Measurements from ENCODE around the gene STAP2.

Gene STAP2

DNA sequence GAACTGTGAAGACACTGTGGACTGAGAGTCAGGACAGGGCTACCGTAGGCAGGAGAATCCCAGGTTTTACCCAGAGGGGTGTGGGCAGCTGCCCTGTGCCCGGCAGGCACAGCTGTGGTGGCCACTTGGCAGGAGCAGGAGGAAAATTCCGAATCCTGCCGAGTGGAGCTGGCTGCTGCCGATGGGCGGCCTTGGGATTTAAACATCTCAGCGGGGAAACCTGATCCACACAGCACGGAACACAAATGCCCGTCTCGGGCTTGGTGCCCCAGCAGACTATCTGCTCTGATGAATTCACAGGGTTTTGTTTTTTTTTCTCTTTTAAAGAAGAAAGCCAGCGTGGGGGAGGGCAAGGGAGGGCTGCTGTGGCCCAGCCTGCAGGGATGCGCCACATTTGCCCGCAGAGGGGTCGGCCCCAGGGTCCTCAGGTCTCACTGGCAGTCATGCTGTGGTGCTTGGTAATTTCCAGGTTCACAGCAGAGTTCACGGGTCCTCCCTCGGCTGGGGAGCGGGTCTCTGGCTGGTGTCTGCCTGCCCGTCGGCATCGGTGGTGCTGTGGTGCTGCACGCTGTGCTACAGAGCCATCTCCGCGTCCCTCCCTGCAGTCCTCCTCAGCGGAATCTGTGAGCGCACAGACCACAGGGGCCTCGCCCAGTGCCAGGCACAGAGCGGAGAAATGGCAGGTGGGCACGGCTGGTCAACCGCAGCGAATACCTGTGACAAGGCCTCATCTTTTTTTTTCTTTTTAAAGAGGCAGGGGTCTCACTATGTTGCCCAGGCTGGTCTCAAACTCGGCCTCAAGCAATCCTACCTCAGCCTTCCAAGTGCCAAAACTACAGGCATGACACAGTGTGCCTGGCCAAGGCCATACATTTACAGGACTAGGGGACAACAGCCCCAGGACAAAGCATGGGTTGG lies 32.9 kb upstream of the STAP2 start:
- H3K27ac ChIP-seq, result peak overlapping the region; percentile 98
- DNase-seq (ENCODE audit: low read depth, low spot score), result no peak

DNA sequence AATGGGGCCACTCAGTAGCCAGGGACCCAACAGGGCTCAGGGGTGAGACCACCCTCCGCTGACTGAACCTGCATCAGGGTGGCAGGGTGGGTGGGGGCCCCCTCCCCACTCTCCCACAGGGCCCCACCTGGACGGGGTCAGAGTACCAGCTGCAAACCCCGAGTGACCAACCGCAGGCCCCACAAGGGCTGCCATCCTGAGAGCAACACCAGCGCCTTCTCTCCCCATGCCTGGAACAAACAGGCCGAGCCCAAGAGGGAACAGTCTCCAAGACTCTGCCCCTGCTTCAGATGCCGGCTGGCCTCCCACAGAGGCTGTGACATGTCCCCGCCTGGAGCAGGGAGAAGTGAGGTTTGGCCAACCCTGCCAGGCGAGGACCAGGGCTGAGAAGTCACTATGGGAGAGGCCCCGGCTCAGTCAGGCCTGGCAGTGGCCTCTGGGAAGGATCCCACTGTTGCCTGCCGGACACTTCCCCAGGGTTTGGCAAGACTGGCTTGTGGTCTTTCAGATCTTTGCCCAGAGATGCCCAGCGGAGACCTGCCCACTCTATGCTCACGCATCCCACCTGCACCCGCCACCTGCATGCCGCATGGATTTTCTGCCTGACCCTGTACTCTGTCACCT lies 31.9 kb upstream of the STAP2 start:
- no peak for DNase-seq (ENCODE audit: low read depth, low spot score)
- peak overlapping the region; percentile 98 for H3K27ac ChIP-seq

DNA sequence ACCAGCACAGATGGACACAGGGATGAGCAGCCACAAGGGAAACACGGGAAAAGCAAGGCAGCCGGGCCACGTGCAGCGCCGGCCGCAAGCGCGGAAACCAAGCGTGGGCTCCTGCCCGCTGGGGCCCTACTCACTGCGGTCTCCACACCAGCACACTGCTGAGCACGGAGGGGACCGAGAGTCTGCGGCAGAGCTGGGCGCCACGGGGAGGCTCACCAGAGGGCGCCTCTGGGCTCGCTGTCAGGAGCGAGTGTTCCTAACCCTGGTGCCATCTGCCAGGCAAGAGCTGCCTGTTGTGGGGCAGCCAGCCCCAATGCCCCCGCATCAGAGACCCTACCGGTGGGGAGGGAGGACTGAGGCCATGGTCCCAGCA lies 31.2 kb upstream of the STAP2 start:
- H3K27ac ChIP-seq, result peak overlapping the region; percentile 98
- DNase-seq (ENCODE audit: low read depth, low spot score), result no peak

DNA sequence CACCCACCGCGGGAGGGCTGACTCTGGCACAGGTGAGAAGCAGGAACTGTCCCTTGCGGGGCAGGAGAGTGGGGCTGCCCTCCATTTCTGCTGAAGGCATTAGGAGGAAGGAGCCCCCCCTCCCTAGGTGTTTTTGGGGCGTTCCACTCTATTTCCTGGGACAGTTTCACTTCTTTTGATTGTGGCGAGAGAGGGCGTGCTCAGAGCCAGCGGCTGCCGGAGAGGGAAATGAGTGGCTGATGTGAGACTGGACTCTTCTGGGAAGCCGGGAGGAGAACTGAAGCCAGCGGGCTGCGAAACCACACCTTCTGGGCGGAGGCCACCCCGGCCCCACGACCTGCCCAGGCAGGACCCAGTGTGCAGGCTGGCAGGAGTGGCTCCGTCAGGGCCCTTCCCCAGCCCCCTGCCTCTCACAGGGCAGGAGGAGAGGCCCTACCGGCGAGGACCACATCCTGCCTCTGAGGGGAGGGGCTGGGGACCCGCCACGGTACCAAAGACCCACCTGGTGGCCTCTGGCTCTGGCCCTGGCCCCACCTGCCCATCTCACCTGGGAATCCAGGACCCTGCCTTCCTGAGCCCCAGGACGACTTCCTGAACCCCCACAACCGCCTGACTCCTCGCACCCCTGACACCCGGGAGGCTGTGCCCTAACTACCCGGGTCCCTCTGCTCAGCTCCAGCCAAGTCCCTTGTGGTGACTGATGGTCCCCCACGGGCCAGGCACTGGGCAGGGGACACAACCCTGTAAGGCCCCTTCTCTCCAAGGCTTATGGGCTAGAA lies 30.7 kb upstream of the STAP2 start:
- DNase-seq (ENCODE audit: low read depth, low spot score), result no peak

DNA sequence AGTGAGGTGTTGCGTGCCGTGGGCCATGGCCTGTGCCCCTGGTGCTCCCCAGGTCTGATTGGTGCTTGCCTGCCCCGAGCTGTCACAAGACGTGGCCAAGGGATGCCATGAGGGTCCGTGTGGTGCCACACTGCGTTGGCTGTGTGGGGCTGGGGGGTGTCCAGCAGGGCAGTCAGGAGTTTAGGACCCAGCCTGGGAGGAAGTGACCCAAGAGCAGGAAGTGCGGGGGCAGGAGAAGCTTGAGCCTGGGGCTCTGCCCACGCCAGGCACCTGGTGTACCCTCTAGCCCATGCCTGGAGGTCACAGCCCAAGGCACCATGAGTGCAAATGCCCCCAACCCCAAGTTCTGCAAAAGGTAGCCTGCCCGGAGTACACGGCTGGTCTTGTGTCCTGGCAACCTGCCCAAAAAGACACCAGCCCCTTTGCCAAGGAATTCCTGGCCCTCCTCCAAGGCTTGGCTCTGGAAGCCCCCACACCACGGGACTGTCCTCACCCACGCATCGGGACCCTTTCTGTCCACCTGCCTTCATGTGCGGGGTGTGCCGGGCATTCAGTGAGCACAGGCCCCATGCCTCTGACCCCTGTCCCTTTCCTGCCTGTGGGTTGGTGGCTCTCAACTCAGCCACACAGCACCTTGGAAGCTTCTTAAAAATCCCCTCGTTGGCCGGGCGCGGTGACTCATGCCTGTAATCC lies 29.6 kb upstream of the STAP2 start:
- H3K27ac ChIP-seq, result peak overlapping the region; percentile 98
- DNase-seq (ENCODE audit: low read depth, low spot score), result no peak

More for the DNA sequence above, 30.7 kb upstream of the STAP2 start:
- peak overlapping the region; percentile 98 for H3K27ac ChIP-seq

DNA sequence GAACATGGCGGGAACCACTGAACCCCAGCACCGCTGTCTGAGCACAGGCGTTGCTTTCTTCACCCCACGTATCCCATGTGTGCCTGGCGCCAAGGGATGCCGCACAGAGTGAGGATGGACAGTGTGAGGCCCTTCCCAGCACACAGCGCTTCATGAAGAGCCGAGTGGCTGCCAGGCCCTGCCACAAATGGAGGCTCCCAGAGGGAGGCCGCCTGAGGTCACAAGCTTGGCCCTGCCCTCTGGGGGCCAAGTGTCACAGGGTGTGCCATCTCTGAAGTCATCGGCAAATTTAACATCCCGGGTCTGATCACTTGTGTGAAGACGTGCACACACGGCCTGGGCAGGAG lies 29.1 kb upstream of the STAP2 start:
- DNase-seq (ENCODE audit: low read depth, low spot score), result no peak
- peak overlapping the region; percentile 98 for H3K27ac ChIP-seq

DNA sequence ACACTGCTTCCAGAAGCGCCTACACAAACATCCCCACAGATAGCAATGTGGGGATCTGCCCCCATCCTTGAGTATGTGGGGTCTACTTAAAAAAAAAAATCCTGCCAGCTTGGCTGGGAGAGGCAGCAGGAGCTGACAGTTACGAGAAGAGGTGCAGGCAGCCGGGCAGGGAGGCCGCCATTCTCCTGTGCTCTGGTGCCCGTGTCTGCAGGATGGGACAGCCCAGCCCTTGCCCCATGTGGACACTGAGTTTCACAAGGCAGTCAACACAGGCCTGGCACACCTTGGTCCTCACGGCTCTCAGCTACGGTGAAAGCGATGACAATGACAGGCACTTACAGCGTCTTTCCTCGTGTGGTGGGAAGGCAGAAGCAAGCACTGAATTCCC lies 28.7 kb upstream of the STAP2 start:
- DNase-seq (ENCODE audit: low read depth, low spot score), result no peak
- no peak overlapping the region for H3K27ac ChIP-seq

DNA sequence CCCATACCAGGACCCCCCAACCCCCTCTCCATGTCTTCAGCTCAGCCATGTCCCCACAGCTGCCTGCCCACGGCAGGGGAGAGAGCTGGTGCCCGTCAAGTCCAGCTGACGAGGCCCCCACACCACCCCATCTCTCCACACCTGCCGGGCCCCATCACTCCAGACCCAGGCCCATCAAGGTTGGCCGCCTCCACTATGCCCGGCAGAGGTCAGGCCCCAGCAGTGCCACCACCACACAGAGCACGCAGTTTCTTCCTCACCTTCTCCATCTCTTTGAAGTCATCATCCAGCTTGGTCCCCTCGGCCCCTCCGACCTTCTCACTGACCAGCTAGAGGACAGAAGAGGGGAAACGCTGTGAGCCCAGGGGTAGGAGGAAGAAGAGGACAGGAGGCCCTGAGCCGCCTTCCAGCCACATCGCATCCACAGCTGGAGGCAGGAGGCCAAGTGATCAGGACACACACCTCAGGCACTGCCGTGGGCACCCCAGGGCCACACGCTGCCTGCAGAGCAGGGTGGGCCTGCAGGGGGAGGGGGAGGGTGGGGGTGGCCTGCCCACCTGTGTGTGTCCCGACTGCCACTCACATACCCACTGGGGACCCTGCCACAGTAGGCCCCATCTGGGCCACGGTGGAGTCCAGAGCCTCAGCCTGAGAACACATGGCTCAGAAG lies 28.2 kb upstream of the STAP2 start:
- no peak overlapping the region for H3K27ac ChIP-seq
- DNase-seq (ENCODE audit: low read depth, low spot score), result no peak

DNA sequence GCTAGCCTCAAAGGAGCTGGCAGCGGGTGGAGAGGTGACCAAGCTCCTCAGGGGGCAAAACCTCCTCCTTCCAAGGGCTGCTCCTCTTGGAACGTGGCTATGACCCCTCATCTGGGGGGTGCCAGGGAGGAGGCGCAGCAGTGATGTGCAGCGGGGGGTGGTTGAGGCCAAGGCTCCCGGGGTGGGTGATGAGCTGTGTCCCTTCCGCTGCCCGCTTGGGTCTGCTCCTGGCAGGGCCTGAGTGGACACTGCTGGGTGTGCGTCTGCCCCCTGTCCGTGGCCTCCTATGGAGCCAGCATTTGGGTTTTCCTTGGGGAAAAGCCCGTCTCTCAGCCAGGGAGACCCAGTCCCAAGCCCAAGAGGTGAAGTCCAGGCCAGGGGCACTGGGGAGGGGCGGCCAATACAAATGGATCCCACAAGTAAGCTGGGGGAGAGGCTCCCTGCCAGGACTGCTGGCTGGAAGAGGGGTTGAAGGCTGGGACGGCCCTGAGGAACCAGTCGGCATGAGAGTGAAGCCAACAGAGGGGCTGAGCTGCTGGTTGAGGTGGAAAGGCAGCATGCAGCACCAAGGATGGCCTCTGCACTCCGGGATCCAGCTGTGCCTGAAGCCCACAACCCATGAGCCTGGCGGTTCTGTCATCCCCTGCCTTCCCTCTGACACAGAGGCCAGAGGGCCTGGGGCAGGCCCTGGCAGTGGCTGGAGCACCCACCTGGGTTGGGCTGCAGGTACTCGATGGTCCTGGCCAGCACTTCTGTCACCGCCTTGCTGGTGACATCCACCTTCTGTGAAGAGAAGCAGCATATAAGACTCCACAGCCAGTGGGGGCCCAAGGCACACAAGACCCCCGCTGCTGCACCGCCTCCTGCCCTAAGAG lies 27.4 kb upstream of the STAP2 start:
- DNase-seq (ENCODE audit: low read depth, low spot score), result no peak
- H3K27ac ChIP-seq, result no peak overlapping the region

DNA sequence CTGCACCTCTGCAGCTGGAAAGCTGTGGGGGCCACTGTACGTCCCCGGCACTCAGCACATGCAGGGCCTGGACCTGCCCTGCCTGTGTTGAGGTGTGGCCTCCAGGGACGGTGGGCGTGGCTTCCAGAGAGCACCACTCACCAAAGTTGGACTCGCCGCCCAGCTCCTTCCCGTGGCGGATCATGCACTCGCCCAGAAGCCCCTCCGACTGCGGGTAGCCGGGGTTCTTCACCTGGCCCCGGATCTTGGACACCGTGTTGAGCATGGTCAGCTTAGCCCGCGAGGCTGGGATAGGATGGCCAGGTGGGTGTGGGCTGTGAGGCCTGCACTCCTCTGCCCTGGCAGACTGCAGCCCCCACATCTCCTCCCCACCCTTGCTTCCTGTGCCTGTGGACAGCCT lies 26.7 kb upstream of the STAP2 start:
- DNase-seq (ENCODE audit: low read depth, low spot score), result no peak
- no peak overlapping the region for H3K27ac ChIP-seq

DNA sequence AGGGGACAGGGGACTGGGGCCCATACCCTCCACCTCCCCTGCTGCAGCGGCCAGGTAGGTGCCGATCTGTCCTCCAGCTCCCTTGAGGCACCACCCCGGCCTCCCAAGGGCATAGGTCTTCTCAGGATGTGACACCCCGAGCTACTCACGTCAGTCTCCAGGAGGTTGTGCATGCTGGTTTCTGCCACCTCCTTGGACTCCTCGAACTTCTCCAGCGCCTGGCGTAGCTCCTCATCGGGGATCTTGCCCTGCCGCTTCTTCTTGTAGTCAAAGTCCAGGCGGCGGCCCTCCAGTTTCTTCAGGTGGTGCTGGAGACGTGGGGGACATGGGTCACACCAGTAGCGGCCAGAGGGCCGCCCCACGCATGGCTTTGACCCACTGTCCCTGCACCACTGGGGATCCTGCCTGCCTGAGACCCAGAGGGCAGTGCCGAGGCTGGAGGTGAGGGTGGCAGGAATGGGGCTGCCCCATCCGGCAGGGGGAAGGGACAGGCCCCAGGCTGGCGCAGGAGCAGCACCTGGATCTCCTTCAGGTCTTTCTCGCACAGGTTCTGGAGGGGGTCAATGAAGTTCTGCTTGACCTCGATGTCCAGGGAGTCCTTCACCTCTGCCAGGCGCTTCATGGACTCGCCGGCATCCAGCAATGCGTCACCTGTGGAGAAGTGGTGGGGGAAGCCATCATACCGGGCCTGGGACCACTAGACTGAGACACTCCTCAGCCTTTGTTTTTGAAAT lies 25.1 kb upstream of the STAP2 start:
- H3K27ac ChIP-seq, result no peak overlapping the region
- no peak for DNase-seq (ENCODE audit: low read depth, low spot score)

DNA sequence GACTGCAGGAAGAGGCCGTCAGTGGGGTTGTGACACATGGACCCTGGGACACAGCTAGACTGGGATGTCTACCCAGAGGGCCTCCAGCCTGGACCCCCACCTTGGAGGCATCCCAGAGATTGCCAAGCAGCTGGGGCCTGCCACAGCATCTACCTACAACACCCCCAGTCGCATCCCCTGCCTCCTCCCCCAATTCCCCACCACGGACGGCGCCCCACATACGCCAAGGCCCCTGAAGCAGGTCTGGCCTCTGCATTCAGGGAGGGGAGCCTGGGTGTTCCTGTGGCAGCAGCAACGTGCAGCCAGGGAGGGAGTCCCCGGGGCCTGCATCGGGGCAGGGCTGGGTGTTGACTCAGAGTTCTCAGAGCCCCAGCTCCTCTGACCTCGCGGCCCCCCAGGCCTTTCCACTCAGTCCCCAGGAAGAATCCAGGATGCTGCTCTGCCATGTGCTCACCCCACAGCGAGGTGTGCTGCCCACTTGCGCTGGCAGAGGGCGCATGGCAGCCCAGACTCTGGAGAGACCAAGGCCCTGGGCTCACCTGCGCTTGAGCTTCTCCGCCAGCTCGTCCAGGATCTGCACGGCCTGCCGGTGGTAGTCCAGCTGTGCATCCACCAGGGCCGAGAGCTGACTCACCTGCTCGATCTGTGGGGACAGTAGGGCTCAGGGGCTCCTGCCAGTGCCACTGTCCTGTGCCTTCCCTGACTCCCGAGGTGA lies 24.4 kb upstream of the STAP2 start:
- no peak for DNase-seq (ENCODE audit: low read depth, low spot score)
- H3K27ac ChIP-seq, result no peak overlapping the region

DNA sequence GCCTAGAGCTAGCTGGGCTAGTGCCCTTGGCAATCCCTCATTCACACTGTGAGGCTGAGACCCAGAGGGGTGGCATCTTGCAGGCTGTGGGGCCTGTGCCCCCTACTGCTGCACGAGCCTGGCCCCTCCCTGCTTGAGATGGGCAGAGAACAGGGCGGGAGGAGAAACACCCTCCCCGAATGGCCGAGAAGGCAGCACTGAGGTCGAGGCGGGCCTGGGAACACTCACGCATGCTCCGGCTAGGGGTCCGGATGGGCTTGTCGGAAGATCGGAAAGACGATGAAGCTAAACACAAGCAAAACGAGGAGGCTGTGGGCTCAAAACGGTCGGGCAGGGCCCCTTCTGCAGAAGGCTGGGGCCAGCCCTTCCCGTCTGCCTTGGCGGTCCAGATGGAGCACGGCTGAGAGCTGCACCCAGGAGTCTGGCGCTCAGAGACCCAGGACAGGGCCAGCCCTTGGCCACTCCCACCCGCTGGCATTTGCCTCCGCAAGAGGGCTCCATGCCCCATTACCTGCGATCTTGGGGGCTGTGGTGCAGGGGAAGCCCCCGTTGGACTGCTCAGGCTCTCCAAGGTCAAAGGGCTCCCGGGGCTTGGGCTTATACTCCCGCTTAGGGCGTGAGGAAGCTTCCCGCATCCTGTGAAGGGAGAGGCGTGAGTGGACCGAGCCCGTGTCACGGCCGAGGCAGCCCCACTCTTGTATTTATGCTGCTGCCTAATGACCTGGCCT lies 23.6 kb upstream of the STAP2 start:
- no peak overlapping the region for H3K27ac ChIP-seq

DNA sequence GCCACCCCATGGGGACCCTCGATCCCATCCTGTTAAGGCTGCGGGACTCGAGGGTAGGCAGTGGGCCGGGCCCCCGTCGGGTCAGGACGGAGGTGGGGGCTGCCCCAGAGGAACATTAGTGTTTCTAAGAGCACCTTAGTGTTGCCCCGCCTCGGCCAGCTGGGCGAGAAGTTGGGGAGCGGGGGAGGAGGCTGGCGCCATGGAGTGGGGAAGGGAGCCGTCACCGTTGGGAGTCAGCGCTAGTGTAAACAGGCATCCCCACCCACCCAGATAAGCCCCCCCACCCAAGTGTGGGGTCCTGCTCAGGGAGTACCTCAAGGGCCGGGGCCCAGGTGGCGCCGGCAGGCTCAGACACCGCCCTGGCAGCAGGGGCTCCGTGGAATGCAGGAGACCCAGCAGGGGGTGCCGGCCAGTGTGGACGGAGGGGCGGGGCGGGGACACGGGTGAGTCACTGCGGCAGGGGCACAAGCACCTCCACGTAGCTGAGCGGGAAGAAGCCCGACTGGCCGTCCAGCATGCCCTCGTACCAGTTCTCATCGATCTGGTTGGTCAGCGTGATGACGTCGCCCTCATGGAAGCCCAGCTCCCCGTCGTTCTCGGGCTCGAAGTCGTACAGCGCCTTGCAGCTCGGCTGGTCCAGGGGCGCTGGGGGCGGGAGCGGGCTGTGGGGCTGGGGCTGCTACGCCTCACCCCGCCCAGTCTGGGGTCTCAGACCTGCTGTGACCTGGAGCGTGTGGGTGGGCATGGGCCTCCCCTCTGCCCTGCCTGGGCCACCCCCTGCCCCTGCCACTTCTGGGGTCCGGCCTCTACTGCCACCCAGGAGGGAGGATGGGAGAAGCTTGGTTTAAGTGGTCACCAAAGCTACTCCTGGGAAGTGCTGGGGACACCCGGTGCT lies 22.8 kb upstream of the STAP2 start:
- DNase-seq (ENCODE audit: low read depth, low spot score), result no peak
- no peak overlapping the region for H3K27ac ChIP-seq

More for the DNA sequence above, 23.6 kb upstream of the STAP2 start:
- DNase-seq (ENCODE audit: low read depth, low spot score), result no peak

DNA sequence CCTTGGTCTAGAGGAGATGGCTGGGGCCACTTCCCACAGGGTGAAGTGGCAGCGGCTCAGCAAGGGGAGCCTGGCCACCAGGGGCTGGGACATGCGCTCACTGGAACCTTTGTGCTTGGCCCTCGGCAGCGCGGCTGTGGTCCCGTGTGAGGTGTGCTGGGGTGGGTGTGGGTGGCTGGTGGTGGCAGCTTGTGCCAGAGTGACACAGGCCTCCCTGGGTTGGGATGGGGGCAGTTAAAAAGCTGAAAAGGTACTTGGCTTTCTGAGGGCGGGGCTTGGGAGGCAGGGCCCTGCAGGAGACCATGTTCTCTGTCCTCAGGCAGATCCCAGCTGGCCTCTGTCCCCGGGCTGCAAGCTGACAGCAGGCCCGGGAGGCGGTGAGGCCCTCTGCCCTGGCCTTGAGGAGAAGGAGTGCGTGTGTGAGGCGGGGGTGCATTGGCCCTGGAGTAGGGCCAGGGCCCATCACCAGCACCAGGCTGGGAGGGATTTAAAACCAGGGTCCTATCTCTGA lies 22.1 kb upstream of the STAP2 start:
- no peak overlapping the region for H3K27ac ChIP-seq
- no peak for DNase-seq (ENCODE audit: low read depth, low spot score)

DNA sequence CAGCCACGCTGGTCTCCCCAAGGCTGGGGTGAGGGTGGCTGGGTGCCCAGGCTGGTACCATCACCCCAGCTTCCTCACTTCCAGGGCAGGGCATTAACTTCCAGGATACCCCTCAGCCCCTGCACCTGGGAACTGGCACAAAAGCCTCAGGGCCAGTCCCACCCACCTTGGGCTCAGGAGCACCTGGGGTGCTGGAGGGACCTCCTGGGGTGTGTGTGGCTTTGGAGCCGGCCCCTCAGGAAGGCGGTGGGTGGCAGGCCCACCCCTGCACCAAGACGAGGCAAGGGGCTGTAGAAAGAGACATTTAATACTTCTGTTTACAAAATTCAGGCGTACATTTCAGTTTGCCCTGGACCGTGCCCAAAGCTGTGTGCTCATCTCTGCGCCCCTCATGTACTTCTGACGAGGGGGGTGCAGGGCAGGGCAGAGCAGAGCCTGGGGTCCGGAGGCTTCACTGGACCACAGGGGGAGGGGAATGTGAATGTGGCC lies 21.5 kb upstream of the STAP2 start:
- no peak for DNase-seq (ENCODE audit: low read depth, low spot score)
- no peak overlapping the region for H3K27ac ChIP-seq
